ENCODE results near the gene COL2A1. TPM values are rescaled to one million over a fixed set of nuclear protein-coding genes. Genes with fewer than 3 reads are reported as not detected.

The COL2A1 gene
- total RNA-seq, 1 experiment from 2014 or later: 1.4 TPM

- ATAC-seq (no peak), DNase-seq (ENCODE audit: low read depth, low spot score) (no peak)
- in situ Hi-C loops (cut with HindIII; ENCODE audit: low pct_unique_long_range_greater_than_20kb, low sequenced_read_pairs): no loop called here
- H3K27ac ChIP-seq (ENCODE audit: low read length): no peak overlapping the region
- intact Hi-C loops (cut with micrococcal nuclease; ENCODE audit: unreplicated experiment): no loop called here
- peaks cover 14% of the 10 kb centered on the region for H3K4me1 ChIP-seq (ENCODE audit: control insufficient read depth, insufficient read depth, low read length)
- H3K36me3 ChIP-seq (ENCODE audit: control insufficient read depth, insufficient read depth, low read length): no peaks in the 10 kb centered on the region
- no TSS peak for BruUV-seq (replicated peaks)
- H3K4me3 ChIP-seq (ENCODE audit: low read depth in 2 of 2, low read length in 2 of 2): no peak overlapping the region
- TF ChIP-seq TCF7L2 (IDR thresholded peaks at IDR 0.05; ENCODE audit: low read depth, low read length): no peak
- TF ChIP-seq POLR2AphosphoS5 (IDR thresholded peaks at IDR 0.05; ENCODE audit: low read depth, low read length): no peak
- TF ChIP-seq SIN3A (IDR thresholded peaks at IDR 0.05; ENCODE audit: borderline replicate concordance, insufficient read depth, low read depth, low read length): no peak
- TF ChIP-seq, protein P1, sequence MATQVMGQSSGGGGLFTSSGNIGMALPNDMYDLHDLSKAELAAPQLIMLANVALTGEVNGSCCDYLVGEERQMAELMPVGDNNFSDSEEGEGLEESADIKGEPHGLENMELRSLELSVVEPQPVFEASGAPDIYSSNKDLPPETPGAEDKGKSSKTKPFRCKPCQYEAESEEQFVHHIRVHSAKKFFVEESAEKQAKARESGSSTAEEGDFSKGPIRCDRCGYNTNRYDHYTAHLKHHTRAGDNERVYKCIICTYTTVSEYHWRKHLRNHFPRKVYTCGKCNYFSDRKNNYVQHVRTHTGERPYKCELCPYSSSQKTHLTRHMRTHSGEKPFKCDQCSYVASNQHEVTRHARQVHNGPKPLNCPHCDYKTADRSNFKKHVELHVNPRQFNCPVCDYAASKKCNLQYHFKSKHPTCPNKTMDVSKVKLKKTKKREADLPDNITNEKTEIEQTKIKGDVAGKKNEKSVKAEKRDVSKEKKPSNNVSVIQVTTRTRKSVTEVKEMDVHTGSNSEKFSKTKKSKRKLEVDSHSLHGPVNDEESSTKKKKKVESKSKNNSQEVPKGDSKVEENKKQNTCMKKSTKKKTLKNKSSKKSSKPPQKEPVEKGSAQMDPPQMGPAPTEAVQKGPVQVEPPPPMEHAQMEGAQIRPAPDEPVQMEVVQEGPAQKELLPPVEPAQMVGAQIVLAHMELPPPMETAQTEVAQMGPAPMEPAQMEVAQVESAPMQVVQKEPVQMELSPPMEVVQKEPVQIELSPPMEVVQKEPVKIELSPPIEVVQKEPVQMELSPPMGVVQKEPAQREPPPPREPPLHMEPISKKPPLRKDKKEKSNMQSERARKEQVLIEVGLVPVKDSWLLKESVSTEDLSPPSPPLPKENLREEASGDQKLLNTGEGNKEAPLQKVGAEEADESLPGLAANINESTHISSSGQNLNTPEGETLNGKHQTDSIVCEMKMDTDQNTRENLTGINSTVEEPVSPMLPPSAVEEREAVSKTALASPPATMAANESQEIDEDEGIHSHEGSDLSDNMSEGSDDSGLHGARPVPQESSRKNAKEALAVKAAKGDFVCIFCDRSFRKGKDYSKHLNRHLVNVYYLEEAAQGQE (IDR thresholded peaks at IDR 0.05; ENCODE audit: insufficient read depth in 1 of 2, low read depth in 2 of 2, low read length in 1 of 2): no peak
- TF ChIP-seq, protein P2, sequence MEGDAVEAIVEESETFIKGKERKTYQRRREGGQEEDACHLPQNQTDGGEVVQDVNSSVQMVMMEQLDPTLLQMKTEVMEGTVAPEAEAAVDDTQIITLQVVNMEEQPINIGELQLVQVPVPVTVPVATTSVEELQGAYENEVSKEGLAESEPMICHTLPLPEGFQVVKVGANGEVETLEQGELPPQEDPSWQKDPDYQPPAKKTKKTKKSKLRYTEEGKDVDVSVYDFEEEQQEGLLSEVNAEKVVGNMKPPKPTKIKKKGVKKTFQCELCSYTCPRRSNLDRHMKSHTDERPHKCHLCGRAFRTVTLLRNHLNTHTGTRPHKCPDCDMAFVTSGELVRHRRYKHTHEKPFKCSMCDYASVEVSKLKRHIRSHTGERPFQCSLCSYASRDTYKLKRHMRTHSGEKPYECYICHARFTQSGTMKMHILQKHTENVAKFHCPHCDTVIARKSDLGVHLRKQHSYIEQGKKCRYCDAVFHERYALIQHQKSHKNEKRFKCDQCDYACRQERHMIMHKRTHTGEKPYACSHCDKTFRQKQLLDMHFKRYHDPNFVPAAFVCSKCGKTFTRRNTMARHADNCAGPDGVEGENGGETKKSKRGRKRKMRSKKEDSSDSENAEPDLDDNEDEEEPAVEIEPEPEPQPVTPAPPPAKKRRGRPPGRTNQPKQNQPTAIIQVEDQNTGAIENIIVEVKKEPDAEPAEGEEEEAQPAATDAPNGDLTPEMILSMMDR (IDR thresholded peaks at IDR 0.05): no peak
- CTCF ChIA-PET: no interaction called here
- no peaks in the 10 kb centered on the region for H3K9me3 ChIP-seq (ENCODE audit: control insufficient read depth, insufficient read depth, low read depth, low read length)
- POLR2A ChIA-PET: no interaction called here
- H3K27me3 ChIP-seq (ENCODE audit: control insufficient read depth, insufficient read depth, low read length): peaks cover 35% of the 10 kb centered on the region
Observed at GRCh38 chr12:48007206-48007605, 2.9 kb upstream of the COL2A1 start.

- DNase-seq (ENCODE audit: low read depth, low spot score) (no peak), ATAC-seq (no peak)
Observed at GRCh38 chr12:48005750-48006021, 1.4 kb upstream of the COL2A1 start.

More at GRCh38 chr12:48005750-48006021, 1.4 kb upstream of the COL2A1 start:
- Histone ChIP-seq H3K4me3 (ENCODE audit: low read depth in 2 of 2, low read length in 2 of 2) (no peak overlapping the region), H3K36me3 (ENCODE audit: control insufficient read depth, insufficient read depth, low read length) (no peaks in the 10 kb centered on the region), H3K4me1 (ENCODE audit: control insufficient read depth, insufficient read depth, low read length) (peaks cover 22% of the 10 kb centered on the region), H3K27ac (ENCODE audit: low read length) (no peak overlapping the region), H3K27me3 (ENCODE audit: control insufficient read depth, insufficient read depth, low read length) (peaks cover 38% of the 10 kb centered on the region), H3K9me3 (ENCODE audit: control insufficient read depth, insufficient read depth, low read depth, low read length) (no peaks in the 10 kb centered on the region)
- CTCF ChIA-PET: no interaction called here
- TF ChIP-seq SIN3A (IDR thresholded peaks at IDR 0.05; ENCODE audit: borderline replicate concordance, insufficient read depth, low read depth, low read length) (no peak), TCF7L2 (IDR thresholded peaks at IDR 0.05; ENCODE audit: low read depth, low read length) (no peak), POLR2AphosphoS5 (IDR thresholded peaks at IDR 0.05; ENCODE audit: low read depth, low read length) (no peak)
- TF ChIP-seq, protein P2 (IDR thresholded peaks at IDR 0.05): no peak
- TF ChIP-seq, protein P1 (IDR thresholded peaks at IDR 0.05; ENCODE audit: insufficient read depth in 1 of 2, low read depth in 2 of 2, low read length in 1 of 2): no peak
- POLR2A ChIA-PET: no interaction called here
- intact Hi-C loops (cut with micrococcal nuclease; ENCODE audit: unreplicated experiment) (no loop called here), in situ Hi-C loops (cut with HindIII; ENCODE audit: low pct_unique_long_range_greater_than_20kb, low sequenced_read_pairs) (no loop called here)
- BruUV-seq (replicated peaks): no TSS peak
